Caco-2 (cell line): ENCODE measurements around the gene CCDC137. TPM values are rescaled to one million over a fixed set of nuclear protein-coding genes. Genes with fewer than 3 reads are reported as not detected.

ENCODE experiments used
- BruUV-seq: library from RNA; stranded (reverse); fragments of 400-500 nt; replicated peaks from 2 replicates; lab custom pipeline; 2021; lab: Mats Ljungman, UMichigan
- CTCF ChIA-PET: fragments of 300-600 bp; sonication (Branson Sonifier 250); formaldehyde crosslinking; loops from one replicate; lab custom pipeline; 2022; ENCODE audit warnings: antibody characterized with exemption; lab: Charles Lee
- POLR2A ChIA-PET: fragments of 300-600 bp; sonication (Branson Sonifier 250); formaldehyde crosslinking; loops from one replicate; lab custom pipeline; 2022; ENCODE audit warnings: antibody characterized with exemption; lab: Charles Lee
- DNase-seq, 2 experiments: peaks; one replicate each; pipeline versions ENCODE4 v3.0.0 to v3.0.0-alpha.2; 2020 to 2022
- H3K27me3 ChIP-seq: replicated peaks from 2 replicates; pipeline ENCODE4 v1.6.0; 2011; ENCODE audit warnings: low read length; ENCODE audit not compliant: control insufficient read depth, insufficient read depth
- H3K36me3 ChIP-seq: 2 replicates; pipeline ENCODE4 v1.5.1; 2011; ENCODE audit warnings: low read length; ENCODE audit not compliant: control insufficient read depth, insufficient read depth
- H3K4me1 ChIP-seq: fragments of 250-450 bp; sonication (Bioruptor Pico); 2 replicates; pipeline ENCODE4 v1.5.1; 2020; ENCODE audit warnings: mild to moderate bottlenecking
- H3K4me3 ChIP-seq: 2 replicates; pipeline ENCODE4 v1.5.1; 2011; ENCODE audit warnings: low read depth, mild to moderate bottlenecking, control low read depth, low read length
- H3K9me3 ChIP-seq: fragments of 250-450 bp; sonication (Bioruptor Pico); 2 replicates; pipeline ENCODE4 v1.5.1; 2020; ENCODE audit warnings: mild to moderate bottlenecking, moderate library complexity
- H3K27ac Mint-ChIP-seq: one replicate; pipeline ENCODE4 v1.8.0; 2022; ENCODE audit warnings: mixed read lengths; ENCODE audit not compliant: unreplicated experiment
- H3K27me3 Mint-ChIP-seq: one replicate; pipeline ENCODE4 v1.8.0; 2022; ENCODE audit warnings: mixed read lengths; ENCODE audit not compliant: insufficient read depth, unreplicated experiment
- H3K36me3 Mint-ChIP-seq: one replicate; pipeline ENCODE4 v1.8.0; 2022; ENCODE audit warnings: mild to moderate bottlenecking, mixed read lengths; ENCODE audit not compliant: insufficient read depth, unreplicated experiment
- H3K4me1 Mint-ChIP-seq: one replicate; pipeline ENCODE4 v1.8.0; 2022; ENCODE audit warnings: low read depth, mixed read lengths; ENCODE audit not compliant: unreplicated experiment
- H3K4me3 Mint-ChIP-seq: one replicate; pipeline ENCODE4 v1.8.0; 2022; ENCODE audit warnings: mild to moderate bottlenecking, moderate library complexity, mixed read lengths; ENCODE audit not compliant: unreplicated experiment
- H3K9me3 Mint-ChIP-seq: one replicate; pipeline ENCODE4 v1.8.0; 2022; ENCODE audit warnings: mixed read lengths; ENCODE audit not compliant: unreplicated experiment
- CTCF ChIP-seq, 2 experiments: fragments of 200-600 bp in 1 of 2; IDR thresholded peaks; 1 replicate in 1 of 2; 2 replicates in 1 of 2; pipeline versions ENCODE4 v1.5.1 to v1.8.0; 2011 to 2022; ENCODE audit warnings: antibody characterized with exemption in 1 of 2, control low read depth in 1 of 2, inconsistent platforms in 1 of 2, low read depth in 1 of 2, low read length in 1 of 2, mild to moderate bottlenecking in 1 of 2, moderate library complexity in 1 of 2; ENCODE audit not compliant: insufficient read depth in 1 of 2, severe bottlenecking in 1 of 2, unreplicated experiment in 1 of 2
- intact Hi-C: fragments of 100-400 bp; cut with micrococcal nuclease; formaldehyde crosslinking; loops from one replicate; pipeline ENCODE4 v1.10.0; 2022; ENCODE audit not compliant: unreplicated experiment
- total RNA-seq: library from RNA; stranded (reverse); gene quantifications from 2 replicates; pipeline ENCODE4 v1.2.3, GENCODE V29; 2022

The CCDC137 gene
- total RNA-seq, 1 experiment from 2014 or later = 50.5 TPM

- Histone ChIP-seq H3K9me3 (no peaks in the 10 kb centered on the region), H3K27me3 (no peaks in the 10 kb centered on the region), H3K4me1 (0 out of 2 replicates have a peak, but pooled peaks cover 6% of the 10 kb centered on the region), H3K4me3 (no peak overlapping the region), H3K36me3 (peaks cover 7% of the 10 kb centered on the region)
- intact Hi-C loops = no loop called here
- Mint-ChIP-seq H3K4me1 (no peaks in the 10 kb centered on the region), H3K27me3 (no peaks in the 10 kb centered on the region), H3K36me3 (peaks cover 66% of the 10 kb centered on the region), H3K27ac (no peak overlapping the region), H3K4me3 (no peak overlapping the region), H3K9me3 (no peaks in the 10 kb centered on the region)
- no peak for TF ChIP-seq CTCF (IDR thresholded peaks at IDR 0.05; ENCODE audit: insufficient read depth in 1 of 2, low read depth in 1 of 2, low read length in 1 of 2, severe bottlenecking in 1 of 2, unreplicated experiment in 1 of 2)
- BruUV-seq = no TSS peak
- CTCF ChIA-PET = no interaction called here
- POLR2A ChIA-PET = no interaction called here
- DNase-seq = no peak
Measured at GRCh38 chr17:81688616-81689015, 22.1 kb downstream of the CCDC137 start.

DNA sequence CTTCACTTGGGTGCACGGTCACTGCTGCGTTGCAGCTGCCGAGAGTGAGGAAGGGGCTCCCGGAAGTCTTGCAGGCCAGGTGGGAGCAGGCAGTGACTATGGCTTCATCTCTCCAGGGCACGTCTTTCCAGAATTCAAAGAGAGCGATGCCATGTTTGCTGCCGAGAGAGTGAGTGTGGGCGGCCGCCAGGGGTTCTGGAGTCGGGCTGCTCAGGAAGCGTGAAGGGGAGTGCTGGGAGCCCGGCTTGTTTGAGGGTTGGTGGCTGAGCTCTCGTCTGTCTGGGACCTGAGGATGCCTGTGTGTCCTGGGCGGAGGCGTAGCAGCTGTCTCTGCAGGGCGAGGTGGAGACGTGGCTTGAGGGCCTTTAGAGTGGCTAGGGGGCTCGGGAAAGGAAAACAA lies 23.5 kb downstream of the CCDC137 start:
- ChIA-PET CTCF (interaction anchor here (0.5 kb wide), 1 partner anchor 83 kb away, joined by 3 read pairs; no protein-coding TSS in a partner anchor), POLR2A (no interaction called here)
- Histone ChIP-seq H3K36me3 (peaks cover 7% of the 10 kb centered on the region), H3K4me1 (0 out of 2 replicates have a peak, but pooled peaks cover 3% of the 10 kb centered on the region), H3K27me3 (no peaks in the 10 kb centered on the region), H3K9me3 (no peaks in the 10 kb centered on the region), H3K4me3 (no peak overlapping the region)
- no peak for DNase-seq
- Mint-ChIP-seq H3K27me3 (no peaks in the 10 kb centered on the region), H3K9me3 (no peaks in the 10 kb centered on the region), H3K27ac (peak overlapping the region; percentile 5), H3K4me3 (no peak overlapping the region), H3K4me1 (no peaks in the 10 kb centered on the region), H3K36me3 (peaks cover 75% of the 10 kb centered on the region)
- intact Hi-C loops = no loop called here
- TF ChIP-seq CTCF (IDR thresholded peaks at IDR 0.05; ENCODE audit: insufficient read depth in 1 of 2, low read depth in 1 of 2, low read length in 1 of 2, severe bottlenecking in 1 of 2, unreplicated experiment in 1 of 2) = no peak
- no TSS peak for BruUV-seq

DNA sequence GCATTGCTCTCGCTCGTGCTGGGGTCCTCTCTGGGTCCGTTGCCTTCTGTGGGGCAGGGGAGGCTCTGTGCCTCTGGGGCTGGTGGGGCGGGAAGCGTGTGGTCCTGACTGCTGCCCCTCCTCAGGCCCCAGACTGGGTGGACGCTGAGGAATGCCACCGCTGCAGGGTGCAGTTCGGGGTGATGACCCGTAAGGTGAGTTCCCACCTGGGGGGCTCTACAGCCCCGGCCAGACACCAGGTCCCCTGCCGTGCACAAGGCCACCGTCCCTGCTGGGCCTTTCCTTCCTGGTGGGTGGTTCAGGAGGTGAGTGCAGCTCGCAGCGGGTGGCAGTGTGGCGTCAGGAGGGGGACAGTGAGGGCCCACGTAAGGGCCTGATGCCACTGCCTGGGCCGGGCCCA lies 24.0 kb downstream of the CCDC137 start:
- H3K9me3 Mint-ChIP-seq = no peaks in the 10 kb centered on the region
- H3K4me3 ChIP-seq = no peak overlapping the region
- no peak for TF ChIP-seq CTCF (IDR thresholded peaks at IDR 0.05; ENCODE audit: insufficient read depth in 1 of 2, low read depth in 1 of 2, low read length in 1 of 2, severe bottlenecking in 1 of 2, unreplicated experiment in 1 of 2)
- peaks cover 7% of the 10 kb centered on the region for H3K36me3 ChIP-seq
- H3K4me3 Mint-ChIP-seq = no peak overlapping the region
- BruUV-seq = no TSS peak
- CTCF ChIA-PET = no interaction called here
- DNase-seq = no peak
- peaks cover 78% of the 10 kb centered on the region for H3K36me3 Mint-ChIP-seq
- intact Hi-C loops = no loop called here
- H3K27me3 Mint-ChIP-seq = no peaks in the 10 kb centered on the region
- no peak overlapping the region for H3K27ac Mint-ChIP-seq
- no peaks in the 10 kb centered on the region for H3K4me1 ChIP-seq
- no peaks in the 10 kb centered on the region for H3K9me3 ChIP-seq
- no peaks in the 10 kb centered on the region for H3K4me1 Mint-ChIP-seq
- POLR2A ChIA-PET = no interaction called here
- no peaks in the 10 kb centered on the region for H3K27me3 ChIP-seq
